ENCODE measurements around the gene AKIRIN2.
"Not testable (repeated sequence)": the region's sequence is repeated elsewhere in the genome, so short reads cannot be mapped to it uniquely, and the experiment has no call there.

Gene AKIRIN2

GRCh38 chr6:87699576-87699975 lies 2.5 kb downstream of the AKIRIN2 start:
- CTCF ChIA-PET, result no interaction called here
- DNase-seq (ENCODE audit: low spot score), result no peak
- POLR2A ChIA-PET (ENCODE audit: low non-redundant PET), result no interaction called here
- H3K27ac ChIP-seq, result no peak overlapping the region
- no peak for TF ChIP-seq CTCF (conservative IDR thresholded peaks at IDR 0.05; ENCODE audit: low read depth)

GRCh38 chr6:87698547-87699006 lies 3.5 kb downstream of the AKIRIN2 start:
- H3K27ac ChIP-seq, result no peak overlapping the region
- POLR2A ChIA-PET (ENCODE audit: low non-redundant PET), result no interaction called here
- DNase-seq (ENCODE audit: low spot score), result no peak
- no peak for TF ChIP-seq CTCF (conservative IDR thresholded peaks at IDR 0.05; ENCODE audit: low read depth)
- CTCF ChIA-PET, result interaction anchor here (0.6 to 0.7 kb wide), 3 partner anchors 103 to 1493 kb away, joined by 3 to 4 read pairs (median 3); no protein-coding TSS in a partner anchor

- ChIA-PET CTCF (interaction anchor here (0.6 to 0.7 kb wide), 4 partner anchors 19 to 1494 kb away, joined by 3 to 4 read pairs (median 3); no protein-coding TSS in a partner anchor), POLR2A (ENCODE audit: low non-redundant PET) (interaction anchor here (0.6 to 0.7 kb wide), 2 partner anchors 35 to 55 kb away, joined by 3 to 11 read pairs; no protein-coding TSS in a partner anchor)
- no peak overlapping the region for H3K27ac ChIP-seq
- no peak for TF ChIP-seq CTCF (conservative IDR thresholded peaks at IDR 0.05; ENCODE audit: low read depth)
- no peak for DNase-seq (ENCODE audit: low spot score)
Observed at GRCh38 chr6:87697581-87698546, 4.2 kb downstream of the AKIRIN2 start.

GRCh38 chr6:87696817-87697216 lies 5.2 kb downstream of the AKIRIN2 start:
- POLR2A ChIA-PET (ENCODE audit: low non-redundant PET); H3K27ac ChIP-seq; DNase-seq (ENCODE audit: low spot score); CTCF ChIA-PET: not testable (repeated sequence)

- ChIA-PET CTCF (interaction anchor here (0.5 kb wide), 1 partner anchor 1321 kb away, joined by 3 read pairs; no protein-coding TSS in a partner anchor), POLR2A (ENCODE audit: low non-redundant PET) (no interaction called here)
- no peak for TF ChIP-seq CTCF (conservative IDR thresholded peaks at IDR 0.05; ENCODE audit: low read depth)
- no peak for DNase-seq (ENCODE audit: low spot score)
- no peak overlapping the region for H3K27ac ChIP-seq
Observed at GRCh38 chr6:87692086-87692485, 9.9 kb downstream of the AKIRIN2 start.

GRCh38 chr6:87690441-87690840 lies 11.6 kb downstream of the AKIRIN2 start:
- TF ChIP-seq CTCF (conservative IDR thresholded peaks at IDR 0.05; ENCODE audit: low read depth), result no peak
- 0 out of 2 replicates have a peak overlapping the region, but pooled peaks have one; percentile 10 for H3K27ac ChIP-seq
- ChIA-PET POLR2A (ENCODE audit: low non-redundant PET) (no interaction called here), CTCF (no interaction called here)
- DNase-seq (ENCODE audit: low spot score), result no peak

- CTCF ChIA-PET; DNase-seq (ENCODE audit: low spot score); POLR2A ChIA-PET (ENCODE audit: low non-redundant PET): not testable (repeated sequence)
- peak overlapping the region; percentile 10; the same call in 1 of the 2 replicates for H3K27ac ChIP-seq
Observed at GRCh38 chr6:87687893-87688292, 14.1 kb downstream of the AKIRIN2 start.

Data from RWPE1 (cell line).